Hepatocyte (in vitro differentiated cells): ENCODE data around the gene CCDC40.

Experiments used
- EZH2 ChIP-seq: fragments of 200-600 bp; sonication (generic); IDR thresholded peaks from 2 replicates; pipeline ENCODE4 v1.6.1; 2016; ENCODE audit warnings: antibody characterized with exemption, mild to moderate bottlenecking, borderline replicate concordance
- EZH2phosphoT487 ChIP-seq: fragments of 200-600 bp; sonication (generic); IDR thresholded peaks from one replicate; pipeline ENCODE4 v1.6.1; 2018; ENCODE audit warnings: antibody characterized with exemption, mild to moderate bottlenecking, low read depth, moderate library complexity; ENCODE audit not compliant: unreplicated experiment, severe bottlenecking
- TF ChIP-seq, protein P1 (sequence below): fragments of 200-600 bp; sonication (generic); IDR thresholded peaks from 2 replicates; pipeline ENCODE4 v1.5.1; 2016; ENCODE audit warnings: antibody characterized with exemption, mild to moderate bottlenecking; ENCODE audit not compliant: poor library complexity

DNA sequence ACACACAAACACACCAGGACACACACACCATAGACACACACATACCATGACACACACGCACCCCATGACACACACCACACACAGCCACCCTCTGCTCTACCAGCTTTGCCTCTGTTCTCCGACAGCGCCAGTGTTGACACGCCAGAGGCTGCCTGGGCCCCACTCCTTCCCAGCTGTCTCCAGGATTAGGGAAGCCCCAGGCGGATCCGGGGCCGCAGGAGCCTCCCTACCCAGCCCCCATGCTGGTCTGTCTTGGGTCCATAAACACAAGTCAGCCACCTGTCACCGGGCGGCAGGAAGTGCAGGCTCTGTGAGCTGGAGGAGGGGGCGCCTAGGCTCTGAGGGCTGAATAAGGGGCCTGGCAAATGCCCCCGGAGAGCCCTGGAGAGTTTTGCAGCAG is 11.3 kb upstream of the CCDC40 start:
- TF ChIP-seq, protein P1, sequence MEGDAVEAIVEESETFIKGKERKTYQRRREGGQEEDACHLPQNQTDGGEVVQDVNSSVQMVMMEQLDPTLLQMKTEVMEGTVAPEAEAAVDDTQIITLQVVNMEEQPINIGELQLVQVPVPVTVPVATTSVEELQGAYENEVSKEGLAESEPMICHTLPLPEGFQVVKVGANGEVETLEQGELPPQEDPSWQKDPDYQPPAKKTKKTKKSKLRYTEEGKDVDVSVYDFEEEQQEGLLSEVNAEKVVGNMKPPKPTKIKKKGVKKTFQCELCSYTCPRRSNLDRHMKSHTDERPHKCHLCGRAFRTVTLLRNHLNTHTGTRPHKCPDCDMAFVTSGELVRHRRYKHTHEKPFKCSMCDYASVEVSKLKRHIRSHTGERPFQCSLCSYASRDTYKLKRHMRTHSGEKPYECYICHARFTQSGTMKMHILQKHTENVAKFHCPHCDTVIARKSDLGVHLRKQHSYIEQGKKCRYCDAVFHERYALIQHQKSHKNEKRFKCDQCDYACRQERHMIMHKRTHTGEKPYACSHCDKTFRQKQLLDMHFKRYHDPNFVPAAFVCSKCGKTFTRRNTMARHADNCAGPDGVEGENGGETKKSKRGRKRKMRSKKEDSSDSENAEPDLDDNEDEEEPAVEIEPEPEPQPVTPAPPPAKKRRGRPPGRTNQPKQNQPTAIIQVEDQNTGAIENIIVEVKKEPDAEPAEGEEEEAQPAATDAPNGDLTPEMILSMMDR: no peak
- TF ChIP-seq EZH2phosphoT487: no peak
- no peak for TF ChIP-seq EZH2
